ENCODE data around the gene CERCAM. TPM values are rescaled to one million over a fixed set of nuclear protein-coding genes. Genes with fewer than 3 reads are reported as not detected.
"Not testable (repeated sequence)": the region's sequence is repeated elsewhere in the genome, so short reads cannot be mapped to it uniquely, and the experiment has no call there.

Gene CERCAM
- total RNA-seq, 6 donors from 2014 or later: 9.2 to 47.1 (median 15.4) TPM

DNA sequence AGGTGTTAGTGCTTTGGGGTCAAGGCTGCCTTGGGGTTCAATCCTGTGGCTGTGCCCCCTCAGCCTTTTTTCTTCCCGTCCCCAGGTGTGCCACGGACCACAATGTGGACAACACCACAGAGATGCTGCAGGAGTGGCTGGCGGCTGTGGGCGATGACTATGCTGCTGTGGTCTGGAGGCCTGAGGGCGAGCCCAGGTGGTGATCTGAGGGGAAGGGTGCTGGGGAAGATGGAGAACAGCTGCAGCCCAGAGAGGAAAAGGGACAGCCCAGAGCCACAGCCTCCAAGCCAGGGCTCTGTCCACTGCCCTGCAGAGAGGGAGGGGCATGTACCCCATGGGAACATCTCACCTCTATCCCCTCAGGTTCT is 2.1 kb downstream of the CERCAM start:
- no peak for TF ChIP-seq POLR2AphosphoS5 (IDR thresholded peaks at IDR 0.05)
- TF ChIP-seq EP300 (IDR thresholded peaks at IDR 0.05): no peak
- TF ChIP-seq, protein P1, sequence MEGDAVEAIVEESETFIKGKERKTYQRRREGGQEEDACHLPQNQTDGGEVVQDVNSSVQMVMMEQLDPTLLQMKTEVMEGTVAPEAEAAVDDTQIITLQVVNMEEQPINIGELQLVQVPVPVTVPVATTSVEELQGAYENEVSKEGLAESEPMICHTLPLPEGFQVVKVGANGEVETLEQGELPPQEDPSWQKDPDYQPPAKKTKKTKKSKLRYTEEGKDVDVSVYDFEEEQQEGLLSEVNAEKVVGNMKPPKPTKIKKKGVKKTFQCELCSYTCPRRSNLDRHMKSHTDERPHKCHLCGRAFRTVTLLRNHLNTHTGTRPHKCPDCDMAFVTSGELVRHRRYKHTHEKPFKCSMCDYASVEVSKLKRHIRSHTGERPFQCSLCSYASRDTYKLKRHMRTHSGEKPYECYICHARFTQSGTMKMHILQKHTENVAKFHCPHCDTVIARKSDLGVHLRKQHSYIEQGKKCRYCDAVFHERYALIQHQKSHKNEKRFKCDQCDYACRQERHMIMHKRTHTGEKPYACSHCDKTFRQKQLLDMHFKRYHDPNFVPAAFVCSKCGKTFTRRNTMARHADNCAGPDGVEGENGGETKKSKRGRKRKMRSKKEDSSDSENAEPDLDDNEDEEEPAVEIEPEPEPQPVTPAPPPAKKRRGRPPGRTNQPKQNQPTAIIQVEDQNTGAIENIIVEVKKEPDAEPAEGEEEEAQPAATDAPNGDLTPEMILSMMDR (IDR thresholded peaks at IDR 0.05): no peak
- no peak for TF ChIP-seq POLR2A (IDR thresholded peaks at IDR 0.05)
- no peak for DNase-seq
- H3K36me3 ChIP-seq: no peaks in the 10 kb centered on the region
- peaks cover 0 to 12% (median 2%) of the 10 kb centered on the region in 4 donors for H3K27me3 ChIP-seq
- H3K4me3 ChIP-seq: no peak overlapping the region
- H3K27ac ChIP-seq: no peak overlapping the region
- no peak for ATAC-seq (ENCODE audit: low FRiP score in 2 of 2)
- WGBS, 2 donors: 83 to 92% methylated on average over 5 of the region's 5 CpGs
- peaks cover 18 to 29% (median 20%) of the 10 kb centered on the region in 4 donors for H3K4me1 ChIP-seq
- H3K9me3 ChIP-seq: no peaks in the 10 kb centered on the region

DNA sequence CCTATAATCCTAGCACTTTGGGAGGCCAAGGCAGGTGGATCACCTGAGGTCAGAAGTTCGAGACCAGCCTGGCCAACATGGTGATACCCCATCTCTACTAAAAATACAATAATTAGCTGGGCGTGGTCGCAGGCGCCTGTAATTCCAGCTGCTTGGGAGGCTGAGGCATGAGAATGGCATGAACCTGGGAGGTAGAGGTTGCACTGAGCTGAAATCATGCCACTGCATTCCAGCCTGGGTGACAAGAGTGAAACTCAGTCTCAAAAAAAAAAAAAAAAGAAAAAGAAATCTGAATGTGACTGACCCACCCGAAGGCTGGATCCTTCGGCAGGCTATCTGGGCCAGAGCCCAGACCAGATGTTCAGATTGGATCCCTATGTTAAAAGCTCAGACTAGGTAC is 2.7 kb downstream of the CERCAM start:
- not testable (repeated sequence) for DNase-seq; H3K4me3 ChIP-seq; H3K9me3 ChIP-seq; H3K36me3 ChIP-seq; ATAC-seq (ENCODE audit: low FRiP score in 2 of 2); H3K27ac ChIP-seq
- WGBS, 2 donors: 84 to 87% methylated on average over 6 of the region's 6 CpGs
- peaks cover 0 to 12% (median 2%) of the 10 kb centered on the region in 4 donors for H3K27me3 ChIP-seq
- peaks cover 18 to 29% (median 20%) of the 10 kb centered on the region in 4 donors for H3K4me1 ChIP-seq

DNA sequence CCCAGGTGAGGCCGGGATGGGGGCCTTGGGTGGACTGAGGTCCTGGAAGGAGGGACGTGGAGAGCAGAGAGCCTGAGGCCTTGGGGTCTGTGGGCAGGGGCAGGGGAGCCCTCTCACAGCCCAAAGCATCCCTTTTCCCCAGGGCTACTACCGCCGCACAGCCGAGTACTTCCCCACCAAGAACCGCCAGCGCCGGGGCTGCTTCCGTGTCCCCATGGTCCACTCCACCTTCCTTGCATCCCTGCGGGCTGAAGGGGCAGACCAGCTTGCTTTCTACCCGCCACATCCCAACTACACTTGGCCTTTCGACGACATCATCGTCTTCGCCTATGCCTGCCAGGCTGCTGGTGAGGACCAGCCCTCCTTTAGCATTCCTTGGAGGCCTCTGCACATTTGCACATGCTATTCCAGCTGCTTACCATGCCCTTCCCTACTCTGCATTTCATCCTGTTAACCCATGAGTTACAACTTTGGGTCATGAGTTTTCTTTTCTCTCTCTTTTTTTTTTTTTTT is 3.7 kb downstream of the CERCAM start:
- Histone ChIP-seq H3K9me3 (no peaks in the 10 kb centered on the region), H3K27me3 (peaks cover 0 to 8% (median under 1%) of the 10 kb centered on the region in 4 donors), H3K36me3 (no peaks in the 10 kb centered on the region), H3K4me3 (no peak overlapping the region), H3K4me1 (peaks cover 13 to 23% (median 16%) of the 10 kb centered on the region in 4 donors), H3K27ac (no peak overlapping the region)
- 92 to 97% methylated on average over 14 to 15 of the region's 15 CpGs for WGBS, 2 donors
- ATAC-seq (ENCODE audit: low FRiP score in 2 of 2) (no peak), DNase-seq (no peak)
- TF ChIP-seq EP300 (IDR thresholded peaks at IDR 0.05) (no peak), POLR2AphosphoS5 (IDR thresholded peaks at IDR 0.05) (no peak), POLR2A (IDR thresholded peaks at IDR 0.05) (no peak)
- TF ChIP-seq, protein P1 (IDR thresholded peaks at IDR 0.05): no peak

DNA sequence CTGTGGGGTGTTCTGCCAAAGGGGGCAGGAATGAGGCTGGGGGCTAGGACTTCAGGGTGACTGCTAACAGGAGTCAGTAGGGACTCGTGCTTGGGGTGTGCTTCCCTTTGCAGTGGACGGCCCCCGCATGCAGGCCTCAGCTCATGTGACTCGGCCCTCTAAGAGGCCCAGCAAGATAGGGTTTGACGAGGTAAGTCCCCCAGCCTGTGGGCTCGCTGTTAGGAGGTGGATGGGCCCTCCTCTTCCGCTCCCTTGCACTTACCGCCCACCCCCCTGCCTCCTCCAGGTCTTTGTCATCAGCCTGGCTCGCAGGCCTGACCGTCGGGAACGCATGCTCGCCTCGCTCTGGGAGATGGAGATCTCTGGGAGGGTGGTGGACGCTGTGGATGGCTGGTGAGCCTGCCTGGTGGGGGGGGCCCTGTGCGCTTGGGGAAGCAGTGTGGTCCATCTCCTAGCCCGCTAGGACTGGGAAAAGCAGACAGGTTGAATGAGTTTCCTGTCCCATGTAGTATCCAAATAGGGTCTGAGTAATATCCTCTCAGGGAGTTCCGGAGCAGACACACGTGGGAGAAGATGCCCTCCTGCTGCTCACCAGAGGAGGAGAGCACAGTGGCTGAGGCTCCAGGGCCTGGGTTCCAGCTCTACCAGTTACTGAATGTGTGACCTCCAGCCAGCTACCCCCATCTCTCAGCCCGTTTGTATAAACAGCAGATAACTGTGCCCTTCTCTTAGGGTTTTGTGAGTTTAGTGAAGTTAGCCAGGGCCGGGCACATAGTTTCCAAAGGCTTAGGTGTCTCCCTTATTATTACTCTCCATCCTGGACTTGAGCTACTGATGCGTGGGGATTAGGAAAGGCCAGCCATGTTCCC is 8.2 kb downstream of the CERCAM start:
- no peak for DNase-seq
- H3K27ac ChIP-seq: no peak overlapping the region
- no peaks in the 10 kb centered on the region for H3K4me1 ChIP-seq
- no peak overlapping the region for H3K4me3 ChIP-seq
- WGBS, 2 donors: 86 to 88% methylated on average over 8 to 22 of the region's 22 CpGs
- no peaks in the 10 kb centered on the region for H3K27me3 ChIP-seq
- no peak for TF ChIP-seq POLR2AphosphoS5 (IDR thresholded peaks at IDR 0.05)
- TF ChIP-seq POLR2A (IDR thresholded peaks at IDR 0.05): no peak
- TF ChIP-seq, protein P1 (IDR thresholded peaks at IDR 0.05): no peak
- no peak for TF ChIP-seq EP300 (IDR thresholded peaks at IDR 0.05)
- H3K36me3 ChIP-seq: peaks cover 0 to 4% (median 0%) of the 10 kb centered on the region in 4 donors
- peak; percentile 13 to 32 for ATAC-seq (ENCODE audit: low FRiP score in 2 of 2)
- no peaks in the 10 kb centered on the region for H3K9me3 ChIP-seq

DNA sequence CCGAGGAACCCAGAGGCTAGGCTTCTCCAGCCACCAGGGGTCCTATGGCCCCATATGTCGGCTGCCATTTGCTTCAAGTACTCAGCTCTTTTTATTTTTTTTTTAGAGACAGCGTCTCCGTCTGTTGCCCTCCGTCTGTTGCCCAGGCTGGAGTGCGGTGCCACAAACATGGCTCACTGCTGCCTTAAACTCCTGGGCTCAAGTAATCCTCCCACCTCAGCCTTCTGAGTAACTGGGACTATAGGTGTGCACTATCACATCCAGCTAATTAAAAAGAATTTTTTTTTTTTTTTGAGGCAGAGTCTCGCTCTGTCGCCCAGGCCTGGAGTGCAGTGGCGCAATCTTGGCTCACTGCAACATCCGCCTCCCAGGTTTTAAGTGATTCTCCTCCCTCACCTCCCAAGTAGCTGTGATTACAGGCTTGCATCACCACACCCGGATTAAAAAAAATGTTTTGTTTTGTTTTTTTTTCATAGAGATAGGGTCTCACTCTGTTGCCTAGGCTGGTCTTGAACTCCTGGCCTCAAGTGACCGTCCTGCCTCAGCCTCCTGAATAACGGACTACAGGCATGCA is 8.9 kb downstream of the CERCAM start:
- Histone ChIP-seq H3K27me3 (no peaks in the 10 kb centered on the region), H3K9me3 (no peaks in the 10 kb centered on the region), H3K27ac (no peak overlapping the region), H3K4me3 (no peak overlapping the region), H3K4me1 (no peaks in the 10 kb centered on the region), H3K36me3 (peaks cover 0 to 4% (median 0%) of the 10 kb centered on the region in 4 donors)
- WGBS, 2 donors: 79 to 81% methylated on average over 13 of the region's 13 CpGs
- ATAC-seq (ENCODE audit: low FRiP score in 2 of 2) (no peak), DNase-seq (no peak)
- TF ChIP-seq POLR2A (IDR thresholded peaks at IDR 0.05) (no peak), POLR2AphosphoS5 (IDR thresholded peaks at IDR 0.05) (no peak), EP300 (IDR thresholded peaks at IDR 0.05) (no peak)
- TF ChIP-seq, protein P1 (IDR thresholded peaks at IDR 0.05): no peak
